GM15510 (cell line): Measurements from ENCODE around the gene C10orf90.

ENCODE experiments used
- POLR2A ChIP-seq: IDR thresholded peaks from 3 replicates; pipeline ENCODE4 v1.6.1; 2011; ENCODE audit warnings: borderline replicate concordance; ENCODE audit not compliant: insufficient read length; ENCODE audit errors: extremely low read depth

C10orf90 gene

GRCh38 chr10:126519992-126520391 is 150.5 kb downstream of the C10orf90 start:
- TF ChIP-seq POLR2A, result no peak

- TF ChIP-seq POLR2A, result no peak
Observed at GRCh38 chr10:126519185-126519584, 151.3 kb downstream of the C10orf90 start.

- no peak for TF ChIP-seq POLR2A
Observed at GRCh38 chr10:126518218-126519080, 152.0 kb downstream of the C10orf90 start.

- no peak for TF ChIP-seq POLR2A
Observed at GRCh38 chr10:126516515-126516914, 154.0 kb downstream of the C10orf90 start.

GRCh38 chr10:126511917-126512479 is 158.5 kb downstream of the C10orf90 start:
- TF ChIP-seq POLR2A, result no peak

- TF ChIP-seq POLR2A, result no peak
Observed at GRCh38 chr10:126509182-126509581, 161.3 kb downstream of the C10orf90 start.

GRCh38 chr10:126508535-126509040 is 161.9 kb downstream of the C10orf90 start:
- no peak for TF ChIP-seq POLR2A

- TF ChIP-seq POLR2A, result no peak
Observed at GRCh38 chr10:126504761-126505112, 165.8 kb downstream of the C10orf90 start.

GRCh38 chr10:126504063-126504760 is 166.3 kb downstream of the C10orf90 start:
- no peak for TF ChIP-seq POLR2A

- TF ChIP-seq POLR2A, result no peak
Observed at GRCh38 chr10:126503392-126504062, 167.0 kb downstream of the C10orf90 start.

- no peak for TF ChIP-seq POLR2A
Observed at GRCh38 chr10:126502441-126502840, 168.1 kb downstream of the C10orf90 start.

GRCh38 chr10:126501828-126502227 is 168.7 kb downstream of the C10orf90 start:
- no peak for TF ChIP-seq POLR2A

GRCh38 chr10:126500866-126501265 is 169.6 kb downstream of the C10orf90 start:
- no peak for TF ChIP-seq POLR2A

- TF ChIP-seq POLR2A, result no peak
Observed at GRCh38 chr10:126500185-126500584, 170.3 kb downstream of the C10orf90 start.

GRCh38 chr10:126499744-126500143 is 170.7 kb downstream of the C10orf90 start:
- no peak for TF ChIP-seq POLR2A
